Thoracic aorta (tissue), 2 donors: ENCODE data around the gene NEK7. TPM values are rescaled to one million over a fixed set of nuclear protein-coding genes. Genes with fewer than 3 reads are reported as not detected.
A peak's percentile ranks its signal among the peaks of the same experiment; 100 is the strongest.

Source experiments
- ATAC-seq: fragments of 150-250 bp; one replicate; pipeline ENCODE4 v1.8.0; 2017; ENCODE audit warnings: low read depth; ENCODE audit not compliant: insufficient number of reproducible peaks, low FRiP score
- DNase-seq: peaks from one replicate; pipeline ENCODE4 v3.0.0-alpha.2; 2020; ENCODE audit warnings: low spot score
- H3K27ac ChIP-seq, 2 donors: fragments of 200-600 bp; sonication (generic); 1 replicate in 1 of 2; 2 replicates in 1 of 2; pipeline ENCODE4 v1.5.1; 2016; ENCODE audit warnings: mild to moderate bottlenecking in 2 of 2, moderate library complexity in 2 of 2
- H3K27me3 ChIP-seq: fragments of 200-600 bp; sonication (generic); replicated peaks from 2 replicates; pipeline ENCODE4 v1.6.0; 2016; ENCODE audit warnings: mild to moderate bottlenecking; ENCODE audit not compliant: insufficient read depth
- H3K36me3 ChIP-seq: fragments of 200-600 bp; sonication (generic); one replicate; pipeline ENCODE4 v1.5.1; 2016
- H3K4me1 ChIP-seq, 2 donors: fragments of 200-600 bp; sonication (generic); 1 replicate in 1 of 2; 2 replicates in 1 of 2; pipeline versions ENCODE4 v1.5.1 to v1.6.0; 2016; ENCODE audit warnings: low read depth in 2 of 2, mild to moderate bottlenecking in 1 of 2; ENCODE audit not compliant: control insufficient read depth in 1 of 2
- H3K4me3 ChIP-seq: fragments of 200-600 bp; sonication (generic); 2 replicates; pipeline ENCODE4 v1.5.1; 2016; ENCODE audit warnings: mild to moderate bottlenecking
- H3K9me3 ChIP-seq: fragments of 200-600 bp; sonication (generic); 2 replicates; pipeline ENCODE4 v1.5.1; 2016
- CTCF ChIP-seq: fragments of 200-600 bp; sonication (generic); IDR thresholded peaks from one replicate; pipeline ENCODE4 v1.5.1; 2019; ENCODE audit warnings: antibody characterized with exemption
- total RNA-seq, 2 donors: library from RNA; depleted of rRNA; stranded (reverse); fragments of >200 nt; gene quantifications; one replicate each; pipeline versions ENCODE4 v1.1.0 to v1.2.3, GENCODE V29; 2016

NEK7 gene
- total RNA-seq, 2 donors from 2014 or later, result 118 to 155 TPM

DNA sequence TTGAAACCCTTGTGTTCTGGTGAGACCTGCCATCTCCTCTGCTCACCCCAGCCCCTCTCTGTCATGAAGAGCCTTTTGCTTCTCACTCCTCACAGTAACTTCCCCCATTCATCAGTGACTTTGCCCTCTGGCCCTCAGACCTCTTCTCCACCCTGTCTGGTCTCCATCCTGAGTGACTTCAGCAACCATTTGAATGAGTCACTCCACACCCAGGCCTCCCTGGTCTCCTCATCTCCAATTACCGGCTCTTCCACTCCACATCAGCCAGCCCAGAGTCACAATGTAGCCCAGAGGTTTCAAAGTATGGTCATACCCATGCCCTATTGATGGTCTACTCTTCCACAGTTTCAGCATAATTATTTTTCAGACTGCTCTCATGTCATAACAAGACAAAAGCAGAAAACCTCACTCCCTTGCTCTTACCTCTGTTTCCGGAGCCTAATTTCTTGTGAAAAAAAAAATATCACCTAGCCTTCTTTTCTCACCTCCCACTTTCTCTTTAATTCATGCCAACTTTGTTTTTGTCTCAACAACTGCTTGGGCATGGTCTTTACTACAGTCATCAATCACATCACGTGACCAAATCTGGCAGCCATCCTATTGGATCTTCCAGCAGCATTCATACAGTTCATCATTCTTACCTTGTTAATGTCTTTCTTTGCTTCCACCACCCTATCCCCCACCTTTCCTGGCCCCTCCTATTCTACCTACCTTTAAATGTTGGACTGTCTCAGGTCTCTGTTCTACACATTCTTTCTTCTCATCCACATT, 35.6 kb upstream of the NEK7 start:
- Histone ChIP-seq H3K27me3 (no peaks in the 10 kb centered on the region), H3K27ac (no peak overlapping the region), H3K4me3 (no peak overlapping the region), H3K36me3 (no peaks in the 10 kb centered on the region), H3K4me1 (peaks cover 16 to 31% of the 10 kb centered on the region in 2 donors), H3K9me3 (no peaks in the 10 kb centered on the region)
- DNase-seq (no peak), ATAC-seq (no peak)
- no peak for TF ChIP-seq CTCF

DNA sequence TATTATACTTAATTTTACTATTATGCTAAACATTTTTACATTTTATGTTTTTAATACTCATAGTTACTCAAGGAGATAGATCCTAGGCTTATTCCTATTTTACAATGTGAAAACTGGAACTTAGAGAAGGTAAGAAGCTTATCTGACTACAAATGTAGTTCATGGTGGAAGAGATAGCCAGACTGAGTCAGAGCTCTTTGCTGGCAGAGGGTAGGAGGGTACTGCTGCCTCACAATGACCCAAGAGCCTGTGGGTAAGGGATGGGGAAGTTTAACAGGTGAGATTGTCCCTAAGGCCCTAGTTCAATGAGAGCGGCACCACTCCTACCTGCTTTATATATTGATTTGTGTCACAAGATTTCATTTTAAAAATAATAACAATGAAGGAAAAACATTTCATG, 34.1 kb upstream of the NEK7 start:
- Histone ChIP-seq H3K36me3 (no peaks in the 10 kb centered on the region), H3K4me3 (no peak overlapping the region), H3K4me1 (peaks cover 10 to 34% of the 10 kb centered on the region in 2 donors), H3K9me3 (no peaks in the 10 kb centered on the region), H3K27me3 (no peaks in the 10 kb centered on the region), H3K27ac (peak overlapping the region in 1 of 2 donors; percentile 12)
- ATAC-seq, result no peak
- no peak for DNase-seq
- TF ChIP-seq CTCF, result no peak

DNA sequence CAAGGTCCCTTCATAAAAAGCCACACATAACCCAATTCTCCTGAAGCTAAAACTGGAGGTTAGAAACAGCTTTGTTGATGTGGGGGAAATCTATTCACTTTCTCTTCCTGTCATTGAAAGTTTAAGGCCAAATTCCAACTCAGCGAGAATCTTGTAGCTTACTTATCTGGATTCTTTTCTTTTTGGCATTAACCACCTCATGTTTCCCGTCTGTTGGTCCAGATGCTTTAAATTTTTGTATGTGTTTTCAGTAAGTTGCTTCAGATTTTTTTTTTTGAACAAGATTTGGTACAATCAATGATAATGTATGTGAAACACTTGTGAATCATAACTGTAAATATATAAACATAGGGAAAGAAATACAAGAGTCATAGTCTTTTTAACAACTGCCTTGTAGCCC, 33.7 kb upstream of the NEK7 start:
- H3K9me3 ChIP-seq, result no peaks in the 10 kb centered on the region
- no peak for ATAC-seq
- H3K4me1 ChIP-seq, result peaks cover 8 to 31% of the 10 kb centered on the region in 2 donors
- H3K27me3 ChIP-seq, result no peaks in the 10 kb centered on the region
- no peak overlapping the region for H3K4me3 ChIP-seq
- H3K36me3 ChIP-seq, result no peaks in the 10 kb centered on the region
- TF ChIP-seq CTCF, result no peak
- DNase-seq, result no peak
- peak overlapping the region in 1 of 2 donors; percentile 12 for H3K27ac ChIP-seq

- Histone ChIP-seq H3K4me1 (peaks cover 8 to 21% of the 10 kb centered on the region in 2 donors), H3K9me3 (no peaks in the 10 kb centered on the region), H3K27ac (no peak overlapping the region), H3K36me3 (no peaks in the 10 kb centered on the region), H3K27me3 (no peaks in the 10 kb centered on the region), H3K4me3 (no peak overlapping the region)
- no peak for DNase-seq
- ATAC-seq, result no peak
- no peak for TF ChIP-seq CTCF
These were observed 32.1 kb upstream of the NEK7 start for GRCh38 chr1:198124673-198125072.

GRCh38 chr1:198125995-198126735, 30.6 kb upstream of the NEK7 start:
- Histone ChIP-seq H3K4me1 (peaks cover 8 to 21% of the 10 kb centered on the region in 2 donors), H3K27me3 (no peaks in the 10 kb centered on the region), H3K27ac (no peak overlapping the region), H3K9me3 (no peaks in the 10 kb centered on the region), H3K4me3 (no peak overlapping the region), H3K36me3 (no peaks in the 10 kb centered on the region)
- no peak for ATAC-seq
- no peak for DNase-seq
- no peak for TF ChIP-seq CTCF
